GM19193 (cell line): ENCODE results near the gene DAPL1.

Experiments used
- POLR2A ChIP-seq: IDR thresholded peaks from 4 replicates; pipeline ENCODE4 v1.6.1; 2011; ENCODE audit not compliant: insufficient read depth, insufficient read length; ENCODE audit errors: extremely low read depth

DAPL1 gene

DNA sequence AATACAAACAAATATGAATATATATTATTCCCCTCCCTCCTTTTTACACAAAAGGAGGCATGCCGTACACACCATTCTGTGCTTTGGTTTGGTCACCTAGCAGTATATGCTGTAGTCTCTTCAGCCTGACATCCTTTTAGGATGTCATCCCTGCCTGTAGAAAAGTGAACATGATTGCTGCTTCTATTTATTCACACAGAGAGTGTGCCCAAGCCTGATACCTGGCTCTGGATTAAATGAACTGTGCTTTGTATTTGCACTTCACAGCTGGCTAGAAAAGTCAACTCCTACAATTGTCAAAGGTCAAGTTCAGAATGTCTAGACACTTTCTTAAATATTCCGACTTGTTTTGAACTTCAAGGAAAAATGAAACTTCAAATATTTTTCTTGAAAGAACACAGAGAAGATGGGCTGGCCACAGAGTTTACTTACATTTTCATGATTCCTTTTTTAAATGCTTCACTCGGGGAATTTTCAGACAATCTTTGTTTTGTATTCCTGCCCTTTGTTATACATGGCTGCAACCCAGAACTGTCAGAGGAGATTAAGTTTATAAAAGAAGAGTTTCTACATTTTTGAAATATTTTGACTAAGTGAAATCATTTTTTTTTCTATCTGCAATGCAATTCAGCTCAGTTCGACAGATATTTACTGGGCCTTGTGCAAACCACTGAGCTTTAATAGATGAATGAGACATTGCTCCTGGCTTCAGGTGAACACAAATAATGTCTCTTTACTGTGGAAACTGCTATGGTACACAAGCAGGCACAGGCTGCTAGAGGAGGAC lies 33.5 kb downstream of the DAPL1 start:
- TF ChIP-seq POLR2A = no peak

GRCh38 chr2:158829167-158829566 lies 34.0 kb downstream of the DAPL1 start:
- TF ChIP-seq POLR2A = no peak

- TF ChIP-seq POLR2A = no peak
Measured at GRCh38 chr2:158830201-158830600, 35.1 kb downstream of the DAPL1 start.

DNA sequence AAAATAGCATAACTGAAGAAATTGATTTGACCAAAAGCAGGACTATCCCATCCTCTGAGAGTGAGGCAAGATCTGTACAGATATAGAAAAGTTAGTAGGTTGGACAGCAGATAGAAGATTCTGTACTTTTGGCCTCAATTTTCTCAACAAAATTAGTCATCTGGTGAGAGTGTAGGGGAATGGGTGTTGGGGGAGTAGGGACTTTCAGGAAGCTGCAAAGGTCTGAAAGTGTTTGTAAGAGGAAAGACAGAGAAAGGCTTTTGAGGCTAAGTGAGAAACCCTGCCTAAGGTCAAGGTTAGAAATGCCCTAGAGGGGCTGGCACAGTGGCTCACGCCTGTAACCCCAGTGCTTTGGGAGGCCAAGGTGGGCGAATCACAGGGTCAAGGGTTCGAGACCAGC lies 40.3 kb downstream of the DAPL1 start:
- no peak for TF ChIP-seq POLR2A

- TF ChIP-seq POLR2A = no peak
Measured at GRCh38 chr2:158837645-158838044, 42.5 kb downstream of the DAPL1 start.

- no peak for TF ChIP-seq POLR2A
Measured at GRCh38 chr2:158841850-158842249, 46.7 kb downstream of the DAPL1 start.

DNA sequence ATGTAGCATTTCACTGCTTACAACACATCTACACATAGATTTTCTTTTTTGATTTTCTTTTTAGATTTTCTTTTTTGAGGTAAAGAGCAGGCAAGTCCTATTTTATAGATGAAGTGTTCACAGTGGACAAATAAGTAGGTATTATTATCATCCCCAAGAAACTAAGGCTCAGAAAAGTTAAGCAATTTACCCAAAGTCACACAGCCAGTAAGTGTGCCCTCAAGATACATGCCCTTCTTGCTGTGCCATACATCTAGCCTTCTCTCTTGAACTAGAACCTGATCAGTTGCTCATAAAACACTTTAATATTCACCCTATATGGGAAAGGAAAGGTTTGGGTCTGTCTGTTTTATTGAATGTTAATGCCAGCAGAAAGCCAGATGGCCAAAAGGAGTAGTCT lies 50.3 kb downstream of the DAPL1 start:
- no peak for TF ChIP-seq POLR2A

GRCh38 chr2:158845859-158846258 lies 50.7 kb downstream of the DAPL1 start:
- TF ChIP-seq POLR2A = no peak
